Adrenal gland (tissue), 5 donors: Measurements from ENCODE around the gene PLBD2.

Experiments
- POLR2A ChIP-seq, 2 donors: fragments of 450-650 bp; IDR thresholded peaks; one replicate each; pipeline ENCODE4 v1.6.1; 2017; ENCODE audit warnings: antibody characterized with exemption in 2 of 2, mild to moderate bottlenecking in 2 of 2, moderate library complexity in 1 of 2
- TF ChIP-seq, protein P1 (sequence below), 6 experiments: fragments of 450-650 bp in 4 of 6; fragments of 200-600 bp in 2 of 6; sonication (generic) in 1 of 6; IDR thresholded peaks; 1 replicate in 5 of 6; 2 replicates in 1 of 6; pipeline versions ENCODE4 v1.5.1 to v1.8.0; 2016 to 2021; ENCODE audit warnings: antibody characterized with exemption in 6 of 6, mild to moderate bottlenecking in 2 of 6, moderate library complexity in 1 of 6
- donor health status: DM: no; HTN: no; CAD: no.

DNA sequence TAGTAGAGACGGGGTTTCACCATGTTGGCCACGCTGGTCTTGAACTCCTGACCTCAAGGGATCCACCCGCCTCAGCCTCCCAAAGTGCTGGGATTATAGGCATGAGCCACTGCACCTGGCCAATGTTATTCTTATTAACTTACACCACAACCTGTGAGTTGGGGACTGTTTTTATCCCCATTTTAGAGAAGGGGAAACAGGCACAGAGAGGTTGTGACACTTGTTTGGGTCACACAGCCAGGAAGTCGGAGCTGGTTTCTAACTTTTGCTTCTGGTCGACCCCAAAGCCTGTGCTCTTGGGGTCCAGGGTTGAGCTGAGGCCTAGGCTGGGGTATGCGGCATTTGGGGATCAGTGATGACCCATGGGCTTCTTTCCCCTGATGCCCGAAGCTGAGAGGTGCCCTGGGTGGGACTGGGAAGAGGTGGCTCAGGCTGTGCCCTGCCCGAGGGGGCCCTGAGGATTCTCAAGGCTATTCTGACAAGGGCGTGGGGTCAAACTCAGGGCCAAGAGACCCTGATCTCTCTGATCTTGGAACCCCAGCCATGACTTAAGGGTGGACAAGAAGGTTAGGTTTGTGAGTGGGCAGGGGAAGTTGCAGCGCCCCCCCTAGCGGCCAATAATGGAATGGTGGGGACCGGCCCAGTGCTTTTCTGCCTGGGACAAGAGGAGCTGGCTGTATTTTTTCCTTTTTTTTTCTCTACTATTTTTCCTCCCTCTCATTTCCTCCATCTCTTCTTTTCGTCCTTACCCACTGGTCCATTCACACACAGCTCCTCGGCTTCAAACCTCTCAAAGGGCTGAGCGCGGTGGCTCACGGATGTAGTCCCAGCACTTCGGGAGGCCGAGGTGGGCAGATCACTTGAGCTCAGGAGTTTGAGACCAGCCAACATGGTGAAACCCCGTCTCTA, 66.8 kb downstream of the PLBD2 start:
- TF ChIP-seq, protein P1, sequence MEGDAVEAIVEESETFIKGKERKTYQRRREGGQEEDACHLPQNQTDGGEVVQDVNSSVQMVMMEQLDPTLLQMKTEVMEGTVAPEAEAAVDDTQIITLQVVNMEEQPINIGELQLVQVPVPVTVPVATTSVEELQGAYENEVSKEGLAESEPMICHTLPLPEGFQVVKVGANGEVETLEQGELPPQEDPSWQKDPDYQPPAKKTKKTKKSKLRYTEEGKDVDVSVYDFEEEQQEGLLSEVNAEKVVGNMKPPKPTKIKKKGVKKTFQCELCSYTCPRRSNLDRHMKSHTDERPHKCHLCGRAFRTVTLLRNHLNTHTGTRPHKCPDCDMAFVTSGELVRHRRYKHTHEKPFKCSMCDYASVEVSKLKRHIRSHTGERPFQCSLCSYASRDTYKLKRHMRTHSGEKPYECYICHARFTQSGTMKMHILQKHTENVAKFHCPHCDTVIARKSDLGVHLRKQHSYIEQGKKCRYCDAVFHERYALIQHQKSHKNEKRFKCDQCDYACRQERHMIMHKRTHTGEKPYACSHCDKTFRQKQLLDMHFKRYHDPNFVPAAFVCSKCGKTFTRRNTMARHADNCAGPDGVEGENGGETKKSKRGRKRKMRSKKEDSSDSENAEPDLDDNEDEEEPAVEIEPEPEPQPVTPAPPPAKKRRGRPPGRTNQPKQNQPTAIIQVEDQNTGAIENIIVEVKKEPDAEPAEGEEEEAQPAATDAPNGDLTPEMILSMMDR (IDR thresholded peaks at IDR 0.05) = peak; percentile 64 to 91 (median 81)
- no peak for TF ChIP-seq POLR2A (IDR thresholded peaks at IDR 0.05)
